NCI-H82 treated with DMSO at 0.1 percent for 48 hours (cell line): ENCODE data around the gene FSTL4.
"Not testable (repeated sequence)": the region's sequence is repeated elsewhere in the genome, so short reads cannot be mapped to it uniquely, and the experiment has no call there.

ENCODE experiments used
- DNase-seq: peaks from one replicate; lab custom pipeline; 2025; ENCODE audit not compliant: unreplicated experiment; lab: John Stamatoyannopoulos, UW

Gene FSTL4

GRCh38 chr5:133406977-133407632, 205.2 kb downstream of the FSTL4 start:
- no peak for DNase-seq

- no peak for DNase-seq
Measured at GRCh38 chr5:133406208-133406976, 205.9 kb downstream of the FSTL4 start.

DNA sequence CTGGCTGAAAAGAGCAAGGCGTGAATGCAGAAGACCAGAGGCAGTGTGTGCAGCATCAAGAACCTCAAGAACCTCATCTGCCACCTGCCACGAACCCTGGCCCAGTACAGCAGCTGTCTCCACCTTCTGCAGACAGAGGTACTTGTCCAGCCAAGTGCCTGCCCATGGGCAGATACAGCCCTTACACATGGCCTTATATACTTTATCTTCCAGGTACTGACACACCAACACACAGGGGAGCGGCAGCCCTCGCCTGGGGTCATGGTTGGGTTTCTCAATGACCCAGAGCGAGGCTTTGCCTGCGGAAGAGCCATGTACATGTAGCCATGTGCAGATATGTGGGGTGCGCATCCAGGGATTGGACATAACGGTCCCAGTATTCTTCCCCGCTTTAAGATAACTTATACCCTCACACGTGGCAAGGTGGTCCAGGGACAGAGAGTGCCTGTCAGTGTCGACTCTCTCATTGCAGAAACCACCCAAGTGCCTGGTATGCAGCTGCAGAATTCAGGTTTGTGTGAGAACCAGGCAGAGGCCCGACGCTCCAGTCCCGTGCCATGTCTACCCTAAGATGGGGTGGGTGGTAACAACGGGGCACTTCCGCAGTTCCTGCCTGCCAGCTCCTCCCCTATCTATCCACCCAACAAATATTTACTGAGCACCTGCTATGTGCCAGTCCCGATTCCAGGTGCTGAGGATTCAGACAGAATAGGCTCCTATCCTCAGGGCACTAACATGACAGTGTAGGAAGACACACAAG, 206.9 kb downstream of the FSTL4 start:
- DNase-seq, result no peak

DNA sequence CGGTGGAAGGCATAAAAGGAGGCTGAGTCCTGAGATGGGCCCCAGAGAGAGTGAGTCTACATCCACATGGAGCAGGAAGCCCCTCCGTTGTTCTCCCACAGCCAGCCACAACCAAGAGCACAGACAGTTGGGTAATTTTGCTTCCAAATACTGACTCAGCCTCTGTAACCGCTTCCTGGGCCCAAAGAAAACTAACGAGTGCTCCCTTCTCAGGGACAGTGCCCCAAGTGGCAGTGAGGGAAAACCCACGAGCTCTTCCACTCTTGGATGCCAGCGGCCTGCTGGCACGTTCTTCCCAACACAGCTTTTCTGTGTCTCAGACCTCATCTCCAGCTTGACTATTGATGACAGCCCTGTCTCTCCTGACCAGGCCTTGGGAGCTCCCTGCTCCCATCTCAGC, 207.6 kb downstream of the FSTL4 start:
- DNase-seq, result no peak

GRCh38 chr5:133403741-133404364, 208.5 kb downstream of the FSTL4 start:
- no peak for DNase-seq

DNA sequence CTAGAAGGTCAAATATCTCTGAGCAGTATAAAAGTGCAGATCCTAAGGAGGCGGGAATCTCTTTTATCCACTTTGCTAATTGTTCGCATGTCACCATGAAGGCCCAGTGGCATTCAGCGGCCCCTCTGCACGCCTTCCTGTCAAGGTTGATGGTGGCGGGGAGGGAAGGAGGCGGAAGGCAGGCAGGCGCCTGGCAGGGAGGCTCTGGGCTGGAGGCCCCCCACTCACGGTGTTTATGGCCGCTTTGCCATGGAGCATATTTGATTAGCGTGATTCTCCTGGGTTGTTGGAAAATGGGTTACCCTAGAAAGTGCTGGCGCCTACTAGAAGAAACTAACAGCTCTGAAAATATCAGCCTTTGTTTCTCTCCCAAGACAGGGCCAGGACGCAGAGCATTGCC, 209.6 kb downstream of the FSTL4 start:
- DNase-seq, result no peak

DNA sequence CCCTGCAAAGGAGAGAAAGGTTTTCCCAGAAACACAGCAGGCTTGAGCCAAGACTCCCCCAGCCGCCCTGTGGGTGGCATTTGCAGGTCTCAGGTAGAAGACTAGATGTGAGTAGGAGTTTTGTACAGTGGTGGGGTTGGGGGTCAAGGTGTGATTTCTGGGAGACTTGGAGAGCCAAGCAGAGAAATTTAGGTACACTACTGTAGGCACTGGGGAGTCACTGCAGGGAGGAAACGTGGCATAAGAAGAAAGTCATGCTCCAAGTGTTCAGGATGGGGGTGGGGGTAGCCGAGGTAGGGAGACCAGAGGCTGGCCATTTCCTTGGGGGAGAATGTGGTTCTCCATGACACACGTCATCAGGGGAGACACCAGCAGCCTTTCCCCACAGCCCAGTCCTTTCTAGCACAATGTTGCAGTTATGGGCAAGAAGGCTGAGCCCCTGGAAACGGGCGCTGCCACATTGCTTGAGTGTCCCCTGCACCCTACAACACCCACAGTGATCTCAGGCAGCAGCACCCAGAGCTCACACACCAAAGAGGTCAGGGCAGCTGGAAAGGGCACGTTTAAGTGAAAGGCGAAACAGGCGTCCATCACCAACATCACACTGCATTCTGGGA, 210.5 kb downstream of the FSTL4 start:
- DNase-seq, result no peak

DNA sequence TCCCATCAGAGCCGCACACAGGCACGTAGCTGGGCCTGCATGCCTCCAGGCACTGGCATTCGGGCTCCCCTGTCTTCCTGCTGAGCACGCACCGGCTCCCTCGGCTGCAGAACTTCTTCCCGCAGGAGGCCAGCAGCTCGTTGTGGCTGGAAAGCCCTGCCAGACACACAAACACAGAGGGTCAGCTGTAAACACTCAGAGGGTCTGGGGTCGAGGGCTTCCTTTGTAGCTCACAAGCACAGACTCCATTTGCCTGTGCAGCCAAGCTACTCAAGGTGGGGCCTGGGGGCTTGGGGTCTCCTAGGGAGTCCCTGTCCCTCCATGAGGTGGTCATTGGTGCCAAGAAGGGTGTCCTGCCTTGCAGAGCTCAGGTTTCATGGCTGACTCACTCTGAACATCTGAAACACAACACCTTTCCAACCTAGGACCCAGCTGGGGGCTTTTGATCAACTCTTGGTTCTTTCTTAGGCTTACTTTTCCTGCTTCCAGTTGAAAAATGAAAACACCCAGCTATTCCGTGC, 211.4 kb downstream of the FSTL4 start:
- no peak for DNase-seq

DNA sequence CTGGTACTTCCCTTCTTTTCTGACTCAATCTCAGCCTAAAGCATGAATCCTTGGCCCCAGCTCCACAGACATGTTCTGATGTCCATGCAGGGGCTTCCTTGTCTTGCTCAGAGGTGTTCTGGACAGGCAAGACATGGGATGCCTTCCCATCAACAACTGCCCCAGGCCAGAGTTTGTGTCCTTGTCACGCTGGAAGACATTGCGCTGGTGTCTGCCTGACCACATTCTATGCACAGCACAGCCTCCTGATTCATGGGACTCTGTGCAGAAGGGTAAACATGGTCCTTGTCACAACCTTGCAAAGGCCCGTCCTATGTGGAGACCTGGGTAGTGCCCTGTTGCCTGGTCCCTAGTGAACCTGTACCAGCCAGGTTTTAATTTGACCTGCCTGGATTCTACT, 212.2 kb downstream of the FSTL4 start:
- DNase-seq, result no peak

DNA sequence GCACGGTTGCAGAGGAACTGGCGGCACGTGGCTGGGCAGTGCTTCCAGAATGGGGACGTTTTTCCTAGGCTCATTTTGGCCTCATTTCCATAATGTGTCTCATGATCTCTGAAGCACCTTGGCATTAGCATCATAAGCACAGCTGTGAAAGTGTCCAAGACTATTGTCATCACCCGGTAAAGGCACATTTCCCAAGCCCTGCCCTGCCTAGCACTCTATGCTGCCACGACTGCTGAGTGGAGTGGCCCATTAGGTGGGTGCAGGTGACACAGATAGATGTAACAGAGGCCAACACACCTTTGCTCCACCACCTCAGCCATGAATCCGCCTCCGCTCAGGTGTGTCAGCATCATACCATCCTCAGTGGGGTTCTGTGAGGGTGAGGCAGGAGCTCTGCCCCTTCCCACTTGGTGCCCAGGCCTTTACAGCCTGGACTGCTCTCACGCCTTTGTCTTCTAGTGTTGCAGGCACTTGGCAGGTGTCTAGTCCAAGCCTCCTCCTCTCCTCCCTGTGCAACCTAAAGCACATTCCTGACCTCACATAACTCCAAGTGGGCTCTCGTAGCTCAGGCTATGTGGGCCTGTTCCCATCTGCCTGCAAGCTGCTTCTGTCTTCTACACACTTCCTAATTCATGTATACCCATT, 213.0 kb downstream of the FSTL4 start:
- DNase-seq, result no peak

DNA sequence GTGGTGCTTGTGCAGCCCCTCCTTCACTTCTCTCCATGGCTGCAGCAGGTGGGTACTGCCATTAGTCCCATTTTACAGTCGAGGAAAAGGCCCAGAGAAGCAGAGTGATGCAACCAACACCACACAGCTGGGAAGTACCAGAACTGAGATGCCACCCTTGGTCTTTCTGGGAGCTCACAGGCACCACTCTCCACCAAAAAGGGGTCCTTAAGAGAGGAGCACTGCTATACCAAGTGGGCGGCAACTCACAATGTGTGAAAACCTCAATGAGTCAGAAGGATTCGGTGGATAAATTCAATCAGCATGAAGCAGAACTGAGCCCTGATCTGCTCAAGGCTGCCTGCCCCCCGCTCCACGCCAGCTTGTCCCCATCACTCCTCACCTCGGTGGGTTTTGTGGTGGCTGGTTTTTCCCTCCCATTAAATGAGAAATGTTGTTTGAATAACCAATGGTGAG, 213.7 kb downstream of the FSTL4 start:
- DNase-seq, result no peak

DNA sequence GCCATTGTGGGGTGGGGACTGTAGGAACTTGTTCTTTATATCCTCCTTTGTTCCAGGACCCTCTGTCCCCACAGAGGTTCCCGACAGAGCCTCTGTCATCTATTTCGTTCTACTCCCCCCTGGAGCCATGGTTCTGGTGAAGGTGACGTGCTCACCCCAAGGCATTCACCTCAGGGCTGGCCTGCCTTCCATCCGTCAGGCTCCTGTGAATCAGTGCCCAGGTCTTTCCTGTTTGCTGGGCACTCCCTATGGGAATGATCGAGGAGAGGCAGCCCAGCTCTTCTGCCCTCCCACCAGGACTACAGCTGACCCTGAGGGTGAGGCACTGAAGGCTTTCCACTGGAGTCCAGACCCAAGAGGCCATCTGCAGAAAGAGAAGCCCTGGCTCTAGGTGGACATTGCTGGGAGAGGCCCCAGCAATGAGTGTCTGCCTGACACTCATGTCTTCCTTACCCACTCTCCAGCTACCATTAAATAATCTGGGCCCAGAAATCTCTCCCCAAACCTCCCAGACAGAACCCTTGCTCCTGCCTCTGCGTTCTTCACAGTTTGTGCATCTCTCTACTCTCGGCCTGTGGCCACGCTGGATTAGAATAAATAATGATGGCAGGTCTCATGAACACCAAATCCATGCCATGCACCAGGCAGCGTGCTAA, 214.2 kb downstream of the FSTL4 start:
- no peak for DNase-seq

DNA sequence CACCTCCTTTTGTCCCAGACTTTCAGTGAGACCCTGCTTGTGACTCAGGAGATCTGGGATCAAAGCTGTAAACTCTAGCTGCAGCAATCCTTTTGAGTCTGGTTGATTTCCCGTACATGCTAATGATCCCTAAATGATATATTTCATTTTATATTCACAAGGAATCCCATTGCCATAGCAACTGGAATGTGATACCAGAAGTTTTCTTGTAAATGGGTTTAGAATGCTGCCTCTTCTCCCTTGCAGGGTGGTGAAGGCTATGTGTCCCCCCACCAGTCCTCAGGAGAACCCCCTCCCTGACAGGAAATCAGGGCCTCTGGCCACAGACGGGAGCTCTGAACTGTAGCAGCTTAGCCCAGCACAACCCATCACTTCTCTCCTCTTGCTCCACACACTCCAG, 215.0 kb downstream of the FSTL4 start:
- DNase-seq, result no peak

DNA sequence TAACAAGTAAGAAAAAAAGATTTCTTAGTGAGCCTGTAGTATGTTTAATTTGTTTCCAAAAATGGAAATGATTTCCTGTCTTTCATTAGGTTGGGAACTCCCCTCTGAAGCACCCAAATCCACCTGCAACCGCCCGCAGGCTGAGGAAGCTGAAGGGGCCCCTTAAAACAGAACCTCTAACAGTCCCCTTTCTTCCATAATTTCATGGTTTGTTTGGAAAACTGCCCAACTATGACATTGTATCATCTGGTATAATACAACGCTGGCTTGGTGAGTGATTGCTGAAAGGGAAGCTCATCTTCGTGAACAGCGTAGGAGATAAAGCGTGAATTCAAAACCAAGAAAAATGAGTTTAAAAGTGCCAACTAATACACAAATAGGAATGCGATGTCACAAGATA, 215.5 kb downstream of the FSTL4 start:
- no peak for DNase-seq

DNA sequence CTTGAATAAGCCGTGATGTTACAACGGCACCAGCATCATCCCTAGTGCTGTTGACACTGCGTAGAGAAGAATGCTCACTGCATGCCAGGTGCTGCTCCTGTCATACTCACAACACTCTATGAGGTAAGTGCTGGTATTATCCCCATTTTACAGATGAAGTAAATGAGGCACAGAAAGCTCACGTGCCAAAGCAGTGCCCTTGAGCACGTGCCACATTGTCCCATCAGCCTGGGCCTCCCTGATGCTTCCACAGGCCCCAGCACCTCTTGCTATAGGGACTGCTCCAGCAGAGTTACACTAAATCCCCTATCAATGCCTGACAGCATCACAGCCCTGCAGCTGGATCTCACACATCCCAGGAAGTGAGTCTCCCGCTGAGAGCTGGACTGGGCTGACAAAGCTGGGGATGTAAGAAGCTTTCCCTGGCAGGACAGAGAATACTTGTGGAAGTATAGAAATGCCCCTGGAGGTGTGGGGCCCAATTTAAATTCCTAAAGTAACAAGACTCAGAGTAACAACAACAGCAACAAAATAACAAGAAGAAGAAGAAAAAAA, 216.1 kb downstream of the FSTL4 start:
- no peak for DNase-seq

GRCh38 chr5:133395207-133395606, 217.1 kb downstream of the FSTL4 start:
- DNase-seq, result not testable (repeated sequence)

DNA sequence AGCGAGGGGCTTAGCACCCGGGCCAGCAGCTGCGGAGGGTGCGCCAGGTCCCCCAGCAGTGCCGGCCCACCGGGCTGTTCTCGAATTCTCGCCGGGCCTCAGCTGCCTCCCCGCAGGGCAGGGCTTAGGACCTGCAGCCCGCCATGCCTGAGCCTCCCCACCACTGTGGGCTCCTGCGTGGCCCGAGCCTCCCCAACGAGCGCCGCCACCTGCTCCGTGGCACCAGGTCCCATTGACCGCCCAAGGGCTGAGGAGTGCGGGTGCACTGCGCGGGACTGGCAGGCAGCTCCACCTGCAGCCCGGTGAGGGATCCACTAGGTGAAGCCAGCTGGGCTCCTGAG, 217.9 kb downstream of the FSTL4 start:
- not testable (repeated sequence) for DNase-seq

DNA sequence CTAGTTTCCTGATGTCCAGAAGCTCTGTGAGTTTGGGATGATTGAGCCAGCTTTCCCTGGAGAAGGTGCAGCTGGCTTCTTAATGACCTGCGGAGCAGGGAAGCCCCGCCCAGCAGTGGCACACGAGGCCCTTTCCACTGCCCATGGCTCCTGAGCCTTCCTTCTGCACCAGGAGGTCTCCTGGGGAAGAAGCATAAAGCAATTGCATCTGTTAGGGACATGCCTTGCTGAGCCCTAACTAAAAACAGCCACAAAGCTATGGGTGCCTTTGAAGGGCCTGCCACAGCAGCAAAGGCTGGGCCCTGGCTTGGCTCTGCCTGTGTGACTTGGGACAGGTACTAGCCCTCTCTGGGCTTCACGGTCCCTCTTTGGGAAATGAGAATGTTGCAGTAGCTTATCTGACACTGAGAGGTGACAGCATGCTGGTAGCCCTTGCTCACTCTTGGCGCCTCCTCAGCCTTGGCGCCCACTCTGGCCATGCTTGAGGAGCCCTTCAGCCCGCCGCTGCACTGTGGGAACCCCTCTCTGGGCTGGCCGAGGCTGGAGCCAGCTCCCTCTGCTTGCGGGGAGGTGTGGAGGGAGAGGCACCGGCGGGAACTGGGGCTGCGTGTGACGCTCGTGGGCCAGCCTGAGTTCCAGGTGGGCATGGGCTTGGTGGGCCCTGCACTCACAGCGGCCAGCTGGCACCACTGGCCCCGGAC, 218.4 kb downstream of the FSTL4 start:
- no peak for DNase-seq

GRCh38 chr5:133392448-133392847, 219.9 kb downstream of the FSTL4 start:
- no peak for DNase-seq
